Spleen (tissue), 11 donors: ENCODE measurements around the gene EMILIN1. TPM values are rescaled to one million over a fixed set of nuclear protein-coding genes. Genes with fewer than 3 reads are reported as not detected.
A peak's percentile ranks its signal among the peaks of the same experiment; 100 is the strongest.

ENCODE experiments used
- DNase-seq: peaks from one replicate; pipeline ENCODE4 v3.0.0-alpha.2; 2020
- H3K27ac ChIP-seq, 8 donors: fragments of 200-600 bp; sonication (generic) in 7 of 8; 1 replicate in 4 of 8; 2 replicates in 4 of 8; pipeline versions ENCODE4 v1.5.0 to v1.8.0; 2016 to 2021; ENCODE audit warnings: inconsistent platforms in 4 of 8, mild to moderate bottlenecking in 4 of 8, moderate library complexity in 1 of 8
- H3K27me3 ChIP-seq, 7 donors: fragments of 200-600 bp; sonication (generic) in 6 of 7; replicated peaks in 1 of 7; 1 replicate in 4 of 7; 2 replicates in 3 of 7; pipeline versions ENCODE4 v1.5.0 to v1.8.0; 2016 to 2021; ENCODE audit warnings: inconsistent platforms in 3 of 7, mild to moderate bottlenecking in 1 of 7
- H3K36me3 ChIP-seq, 6 donors: fragments of 200-600 bp; sonication (generic) in 5 of 6; 1 replicate in 4 of 6; 2 replicates in 2 of 6; pipeline versions ENCODE4 v1.5.0 to v1.8.0; 2016 to 2021; ENCODE audit warnings: inconsistent platforms in 2 of 6
- H3K4me1 ChIP-seq, 6 donors: fragments of 200-600 bp; sonication (generic) in 5 of 6; 1 replicate in 3 of 6; 2 replicates in 3 of 6; pipeline versions ENCODE4 v1.5.0 to v1.8.0; 2016 to 2021; ENCODE audit warnings: inconsistent platforms in 3 of 6
- H3K4me3 ChIP-seq, 8 donors: fragments of 200-600 bp; sonication (generic) in 7 of 8; 1 replicate in 4 of 8; 2 replicates in 4 of 8; pipeline versions ENCODE4 v1.5.0 to v1.8.0; 2016 to 2021; ENCODE audit warnings: inconsistent platforms in 4 of 8, mild to moderate bottlenecking in 4 of 8, moderate library complexity in 2 of 8
- H3K9me3 ChIP-seq, 8 donors: fragments of 200-600 bp; sonication (generic) in 7 of 8; 1 replicate in 4 of 8; 2 replicates in 4 of 8; pipeline versions ENCODE4 v1.5.0 to v1.8.0; 2016 to 2021; ENCODE audit warnings: inconsistent platforms in 4 of 8
- POLR2A ChIP-seq, 3 donors: fragments of 450-650 bp; IDR thresholded peaks; one replicate each; pipeline ENCODE4 v1.5.1; 2017; ENCODE audit warnings: antibody characterized with exemption in 3 of 3, mild to moderate bottlenecking in 1 of 3
- POLR2AphosphoS5 ChIP-seq, 3 donors: sonication (generic); formaldehyde crosslinking; IDR thresholded peaks; one replicate each; pipeline ENCODE4 v1.5.1; 2017; ENCODE audit warnings: antibody characterized with exemption in 3 of 3
- WGBS, 5 donors: extraction: QIAGEN DNeasy Blood & Tissue Kit in 3 of 5; methylation state at CpG; one replicate each; pipeline versions ENCODE4 v1.1.5 to v1.1.7; 2013 to 2018; 5-methylcytosine and 5-hydroxymethylcytosine counted together
- intact Hi-C: fragments of 100-400 bp; cut with DNase I; formaldehyde crosslinking; loops from one replicate; pipeline ENCODE4 v1.15.0; 2023; ENCODE audit warnings: low total_unique reads
- polyA plus RNA-seq, 3 donors: library from polyadenylated mRNA; stranded (reverse); fragments of 200-250 nt; gene quantifications; one replicate each; pipeline ENCODE4 v1.2.1, GENCODE V29; 2013
- total RNA-seq, 7 donors: library from RNA; depleted of rRNA in 3 of 7; stranded (reverse); fragments of >200 nt in 3 of 7; fragmentation: NEBNext Ultra II Directional in 4 of 7; extraction: Animal tissue kit (Norgen Biotek cat#: 25700) in 4 of 7; gene quantifications; one replicate each; pipeline versions ENCODE4 v1.1.0 to v1.2.1, GENCODE V29; 2016 to 2021
- TF ChIP-seq, protein P1 (sequence below), 11 experiments: fragments of 200-600 bp in 7 of 11; fragments of 450-650 bp in 4 of 11; sonication (generic) in 4 of 11; IDR thresholded peaks in 8 of 11; conservative IDR thresholded peaks in 3 of 11; 1 replicate in 7 of 11; 2 replicates in 4 of 11; pipeline versions ENCODE4 v1.4.0 to v1.8.0; 2016 to 2021; ENCODE audit warnings: antibody characterized with exemption in 11 of 11, inconsistent platforms in 4 of 11, mild to moderate bottlenecking in 1 of 11
- donor health status: healthy with polysubstance abuse.
- donor health status: DM: no; HTN: no; CAD: no; lungs with moderate emphysema.
- donor health status: DM: no; HTN: no; CAD: no.
- donor health status: Bipolar disorder and iron deficiency.
- donor health status: healthy.
- donor health status: DM: no; HTN: no; CAD: no.
- donor health status: DM: yes; HTN: yes; CAD: no.

EMILIN1 gene
- total and polyA plus RNA-seq, 10 donors, result 18.3 to 152 (median 105) TPM

DNA sequence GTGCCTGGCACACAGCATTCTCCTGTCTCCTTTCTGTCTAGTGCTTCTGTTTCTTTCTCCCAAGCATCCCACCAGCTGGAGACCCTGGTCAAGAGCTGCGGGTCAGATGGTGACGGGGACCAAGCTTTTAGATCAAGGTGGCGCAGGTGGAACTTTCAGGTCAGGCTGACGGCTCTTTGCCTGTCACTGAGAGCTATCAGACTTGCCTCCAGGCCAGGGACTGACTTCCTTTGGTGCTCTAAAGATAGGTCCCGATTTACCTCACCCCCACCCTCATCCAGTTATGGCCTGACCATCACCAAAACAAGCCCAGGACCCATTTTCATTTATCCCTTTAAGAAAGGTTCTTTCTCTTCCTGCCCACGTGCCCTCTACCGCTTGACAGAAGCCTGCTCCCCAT lies 1.2 kb upstream of the EMILIN1 start:
- intact Hi-C loops, result no loop called here
- H3K9me3 ChIP-seq, result no peaks in the 10 kb centered on the region
- peak overlapping the region in 6 of 8 donors; percentile 51 to 97 (median 89) for H3K27ac ChIP-seq
- no peak overlapping the region for H3K4me3 ChIP-seq
- DNase-seq, result peak; percentile 16
- TF ChIP-seq POLR2AphosphoS5 (IDR thresholded peaks at IDR 0.05) (no peak), POLR2A (IDR thresholded peaks at IDR 0.05) (no peak)
- TF ChIP-seq, protein P1, sequence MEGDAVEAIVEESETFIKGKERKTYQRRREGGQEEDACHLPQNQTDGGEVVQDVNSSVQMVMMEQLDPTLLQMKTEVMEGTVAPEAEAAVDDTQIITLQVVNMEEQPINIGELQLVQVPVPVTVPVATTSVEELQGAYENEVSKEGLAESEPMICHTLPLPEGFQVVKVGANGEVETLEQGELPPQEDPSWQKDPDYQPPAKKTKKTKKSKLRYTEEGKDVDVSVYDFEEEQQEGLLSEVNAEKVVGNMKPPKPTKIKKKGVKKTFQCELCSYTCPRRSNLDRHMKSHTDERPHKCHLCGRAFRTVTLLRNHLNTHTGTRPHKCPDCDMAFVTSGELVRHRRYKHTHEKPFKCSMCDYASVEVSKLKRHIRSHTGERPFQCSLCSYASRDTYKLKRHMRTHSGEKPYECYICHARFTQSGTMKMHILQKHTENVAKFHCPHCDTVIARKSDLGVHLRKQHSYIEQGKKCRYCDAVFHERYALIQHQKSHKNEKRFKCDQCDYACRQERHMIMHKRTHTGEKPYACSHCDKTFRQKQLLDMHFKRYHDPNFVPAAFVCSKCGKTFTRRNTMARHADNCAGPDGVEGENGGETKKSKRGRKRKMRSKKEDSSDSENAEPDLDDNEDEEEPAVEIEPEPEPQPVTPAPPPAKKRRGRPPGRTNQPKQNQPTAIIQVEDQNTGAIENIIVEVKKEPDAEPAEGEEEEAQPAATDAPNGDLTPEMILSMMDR (IDR thresholded peaks at IDR 0.05 in 8 of 11, conservative IDR thresholded peaks at IDR 0.05 in 3 of 11), result no peak
- peaks cover 32 to 98% (median 62%) of the 10 kb centered on the region in 6 donors for H3K4me1 ChIP-seq
- H3K27me3 ChIP-seq, result no peaks in the 10 kb centered on the region
- peaks cover 0 to under 1% (median 0%) of the 10 kb centered on the region in 6 donors for H3K36me3 ChIP-seq
- whole genome bisulfite sequencing, 5 donors, result 69 to 78% (median 70%) methylated on average over 7 of the region's 7 CpGs

DNA sequence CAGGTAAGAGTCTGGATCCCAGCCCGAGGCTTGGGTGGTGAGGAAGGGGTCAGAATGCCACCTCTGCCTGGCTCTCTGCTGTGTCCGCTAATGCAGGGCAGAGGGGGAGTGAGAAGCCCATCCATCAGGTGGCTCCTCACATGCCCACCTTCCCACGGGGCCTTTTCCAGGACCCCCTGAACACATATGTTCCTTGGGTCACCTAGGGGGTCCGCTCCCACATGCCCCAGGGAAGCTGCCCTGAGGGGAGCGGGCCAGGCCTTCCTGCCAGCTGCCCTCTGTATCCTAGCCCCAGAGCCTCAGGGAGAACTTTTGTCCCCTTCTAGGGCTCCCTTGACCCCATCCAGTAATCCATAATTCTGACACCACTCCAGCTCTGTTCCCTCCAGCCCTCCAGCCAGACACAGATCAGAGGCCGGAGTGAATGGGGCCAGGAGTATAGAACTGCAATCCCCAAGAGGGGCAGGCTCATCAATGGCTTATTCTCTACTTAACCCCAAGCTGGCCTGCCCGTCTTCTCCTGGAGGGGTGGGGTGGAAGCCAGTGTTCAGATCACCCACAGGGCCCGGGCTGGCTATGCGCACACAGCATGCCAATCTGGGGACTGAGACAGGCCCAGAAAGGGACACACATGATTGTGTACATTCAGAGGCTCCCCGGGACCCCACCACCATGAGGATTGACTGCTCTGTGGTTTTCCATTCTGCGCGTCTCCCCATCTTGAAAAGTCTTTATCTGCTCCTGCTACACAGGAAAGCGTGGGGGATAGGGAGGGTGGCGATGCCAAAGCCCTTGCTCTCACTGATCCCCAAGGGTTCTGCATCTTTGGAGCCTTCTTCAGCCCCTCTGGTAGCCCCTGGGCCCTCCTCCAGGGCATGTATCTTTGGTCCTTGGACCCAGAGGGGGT lies 1.1 kb downstream of the EMILIN1 start:
- intact Hi-C loops, result no loop called here
- Histone ChIP-seq H3K4me1 (peaks cover 25 to 99% (median 55%) of the 10 kb centered on the region in 6 donors), H3K9me3 (no peaks in the 10 kb centered on the region), H3K27ac (peak overlapping the region in 7 of 8 donors; percentile 62 to 97 (median 85)), H3K36me3 (peaks cover 0 to 23% (median 0%) of the 10 kb centered on the region in 6 donors), H3K27me3 (no peaks in the 10 kb centered on the region), H3K4me3 (peak overlapping the region; percentile 28 to 65 (median 42))
- no peak for DNase-seq
- WGBS, 5 donors, result 57 to 88% (median 69%) methylated on average over 7 to 14 of the region's 14 CpGs
- TF ChIP-seq POLR2AphosphoS5 (IDR thresholded peaks at IDR 0.05) (no peak), POLR2A (IDR thresholded peaks at IDR 0.05) (no peak)
- TF ChIP-seq, protein P1 (IDR thresholded peaks at IDR 0.05 in 8 of 11, conservative IDR thresholded peaks at IDR 0.05 in 3 of 11), result no peak

DNA sequence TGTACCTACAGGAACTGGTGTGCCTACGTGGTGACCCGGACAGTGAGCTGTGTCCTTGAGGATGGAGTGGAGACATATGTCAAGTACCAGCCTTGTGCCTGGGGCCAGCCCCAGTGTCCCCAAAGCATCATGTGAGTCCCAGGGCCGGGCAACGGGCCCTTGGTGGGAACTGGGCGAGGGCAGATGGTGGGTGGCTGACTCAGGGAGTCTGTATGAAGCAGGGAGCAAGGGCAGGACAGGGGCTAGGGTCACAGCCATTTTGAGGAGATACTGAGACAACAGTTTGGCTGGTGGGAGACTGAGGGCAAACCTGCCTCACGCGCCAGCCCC lies 1.7 kb downstream of the EMILIN1 start:
- DNase-seq, result peak; percentile 77
- H3K4me3 ChIP-seq, result peak overlapping the region; percentile 28 to 65 (median 42)
- peaks cover 0 to 23% (median 0%) of the 10 kb centered on the region in 6 donors for H3K36me3 ChIP-seq
- H3K4me1 ChIP-seq, result peaks cover 21 to 99% (median 52%) of the 10 kb centered on the region in 6 donors
- intact Hi-C loops, result no loop called here
- WGBS, 5 donors, result 68 to 81% (median 76%) methylated on average over 6 to 7 of the region's 7 CpGs
- no peaks in the 10 kb centered on the region for H3K27me3 ChIP-seq
- TF ChIP-seq, protein P1 (IDR thresholded peaks at IDR 0.05 in 8 of 11, conservative IDR thresholded peaks at IDR 0.05 in 3 of 11), result no peak
- TF ChIP-seq POLR2AphosphoS5 (IDR thresholded peaks at IDR 0.05), result no peak
- H3K27ac ChIP-seq, result peak overlapping the region in 7 of 8 donors; percentile 62 to 97 (median 85)
- no peaks in the 10 kb centered on the region for H3K9me3 ChIP-seq

DNA sequence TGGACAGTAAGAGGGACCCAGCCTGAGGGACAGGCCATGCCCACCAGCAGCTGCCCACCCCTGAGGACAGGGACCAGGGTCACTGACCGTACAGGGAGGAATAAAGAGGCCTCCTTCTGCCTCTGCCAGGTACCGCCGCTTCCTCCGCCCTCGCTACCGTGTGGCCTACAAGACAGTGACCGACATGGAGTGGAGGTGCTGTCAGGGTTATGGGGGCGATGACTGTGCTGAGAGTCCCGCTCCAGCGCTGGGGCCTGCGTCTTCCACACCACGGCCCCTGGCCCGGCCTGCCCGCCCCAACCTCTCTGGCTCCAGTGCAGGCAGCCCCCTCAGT lies 2.2 kb downstream of the EMILIN1 start:
- no peaks in the 10 kb centered on the region for H3K9me3 ChIP-seq
- H3K4me1 ChIP-seq, result peaks cover 21 to 99% (median 52%) of the 10 kb centered on the region in 6 donors
- TF ChIP-seq POLR2A (IDR thresholded peaks at IDR 0.05), result no peak
- intact Hi-C loops, result no loop called here
- no peaks in the 10 kb centered on the region for H3K27me3 ChIP-seq
- H3K4me3 ChIP-seq, result peak overlapping the region; percentile 28 to 65 (median 42)
- DNase-seq, result peak; percentile 85
- H3K27ac ChIP-seq, result peak overlapping the region; percentile 27 to 97 (median 84)
- H3K36me3 ChIP-seq, result peaks cover 0 to 23% (median 0%) of the 10 kb centered on the region in 6 donors
- WGBS, 5 donors, result 85 to 94% (median 88%) methylated on average over 7 to 14 of the region's 14 CpGs
